HEK293 (cell line): ENCODE results near the gene TMEM151A.

ENCODE experiments used
- CTCF ChIA-PET: fragments of 350-600 bp; formaldehyde crosslinking; extraction: SDS; loops from one replicate; lab custom pipeline; 2021; ENCODE audit warnings: antibody characterized with exemption; lab: Yijun Ruan, JAX
- POLR2A ChIA-PET: fragments of 300-600 bp; formaldehyde crosslinking; extraction: SDS; loops from one replicate; lab custom pipeline; 2020; ENCODE audit warnings: antibody characterized with exemption, inconsistent platforms; lab: Yijun Ruan, JAX
- H3K27ac ChIP-seq: fragments of 200-500 bp; sonication (Bioruptor generic); 2 replicates; pipeline ENCODE4 v1.5.1; 2014; ENCODE audit warnings: low read depth, low read length, control low read depth, inconsistent platforms; ENCODE audit errors: extremely low read depth
- H3K36me3 ChIP-seq, 2 experiments: fragments of 200-500 bp in 1 of 2; sonication (Bioruptor generic) in 1 of 2; 1 replicate in 1 of 2; 2 replicates in 1 of 2; pipeline ENCODE4 v1.5.1; 2014 to 2017; ENCODE audit warnings: inconsistent platforms in 2 of 2, low read length in 2 of 2; ENCODE audit not compliant: control insufficient read depth in 2 of 2, insufficient read depth in 1 of 2
- H3K4me1 ChIP-seq: fragments of 200-500 bp; sonication (Bioruptor generic); 2 replicates; pipeline ENCODE4 v1.5.1; 2014; ENCODE audit warnings: mild to moderate bottlenecking, low read length, inconsistent platforms; ENCODE audit not compliant: control insufficient read depth, insufficient read depth
- H3K4me3 ChIP-seq: 2 replicates; pipeline ENCODE4 v1.5.1; 2011; ENCODE audit warnings: low read depth, mild to moderate bottlenecking, control low read depth, low read length, moderate library complexity
- H3K9me3 ChIP-seq: fragments of 200-500 bp; sonication (Bioruptor generic); 2 replicates; pipeline ENCODE4 v1.5.1; 2014; ENCODE audit warnings: low read depth, low read length, inconsistent platforms; ENCODE audit not compliant: control insufficient read depth, insufficient read depth
- EGR2 ChIP-seq: fragments of 450-650 bp; formaldehyde crosslinking; IDR thresholded peaks from 2 replicates; pipeline ENCODE4 v1.5.1; 2016; ENCODE audit warnings: low read depth, missing biosample characterization, missing genetic modification characterization
- GLIS1 ChIP-seq: fragments of 450-650 bp; formaldehyde crosslinking; IDR thresholded peaks from 2 replicates; pipeline ENCODE4 v1.5.1; 2016; ENCODE audit warnings: missing biosample characterization, missing genetic modification characterization
- GLIS2 ChIP-seq: fragments of 450-650 bp; formaldehyde crosslinking; IDR thresholded peaks from 2 replicates; pipeline ENCODE4 v1.5.1; 2016; ENCODE audit warnings: missing biosample characterization, missing genetic modification characterization
- IKZF3 ChIP-seq: fragments of 450-650 bp; IDR thresholded peaks from 2 replicates; pipeline ENCODE4 v1.5.0; 2018; ENCODE audit warnings: missing biosample characterization, mild to moderate bottlenecking, missing genetic modification characterization, moderate library complexity
- KLF9 ChIP-seq: fragments of 450-650 bp; formaldehyde crosslinking; IDR thresholded peaks from 2 replicates; pipeline ENCODE4 v1.5.1; 2016; ENCODE audit warnings: missing biosample characterization, missing genetic modification characterization, low read depth
- SP2 ChIP-seq: fragments of 450-650 bp; formaldehyde crosslinking; IDR thresholded peaks from 2 replicates; pipeline ENCODE4 v1.5.1; 2016; ENCODE audit warnings: missing biosample characterization, missing genetic modification characterization
- ZBTB20 ChIP-seq: fragments of 450-650 bp; formaldehyde crosslinking; IDR thresholded peaks from 2 replicates; pipeline ENCODE4 v1.5.1; 2016; ENCODE audit warnings: missing biosample characterization, missing genetic modification characterization
- ZBTB48 ChIP-seq: fragments of 450-650 bp; formaldehyde crosslinking; IDR thresholded peaks from 2 replicates; pipeline ENCODE4 v1.5.1; 2016; ENCODE audit warnings: missing biosample characterization, missing genetic modification characterization
- ZFHX2 ChIP-seq: fragments of 450-650 bp; formaldehyde crosslinking; conservative IDR thresholded peaks from 2 replicates; pipeline ENCODE4 v1.5.1; 2016; ENCODE audit warnings: missing biosample characterization, missing genetic modification characterization
- ZNF19 ChIP-seq: fragments of 450-650 bp; formaldehyde crosslinking; IDR thresholded peaks from 2 replicates; pipeline ENCODE4; 2016; ENCODE audit warnings: missing biosample characterization, missing genetic modification characterization, low read depth
- ZNF211 ChIP-seq: fragments of 450-650 bp; formaldehyde crosslinking; IDR thresholded peaks from 2 replicates; pipeline ENCODE4 v1.5.1; 2016; ENCODE audit warnings: low read depth, missing biosample characterization, missing genetic modification characterization
- ZNF335 ChIP-seq: fragments of 450-650 bp; formaldehyde crosslinking; conservative IDR thresholded peaks from 2 replicates; pipeline ENCODE4 v1.5.1; 2016; ENCODE audit warnings: missing biosample characterization, missing genetic modification characterization
- ZNF600 ChIP-seq: fragments of 450-650 bp; formaldehyde crosslinking; IDR thresholded peaks from 2 replicates; pipeline ENCODE4 v1.5.1; 2016; ENCODE audit warnings: missing biosample characterization, missing genetic modification characterization
- ZNF791 ChIP-seq: fragments of 450-650 bp; formaldehyde crosslinking; IDR thresholded peaks from 2 replicates; pipeline ENCODE4 v1.5.1; 2016; ENCODE audit warnings: missing biosample characterization, missing genetic modification characterization
- TF ChIP-seq, protein P1 (sequence below): fragments of 450-650 bp; formaldehyde crosslinking; optimal IDR thresholded peaks from 2 replicates; pipeline ENCODE3; 2016; ENCODE audit warnings: missing biosample characterization, mild to moderate bottlenecking, missing genetic modification characterization
- TF ChIP-seq, protein P2 (sequence below): fragments of 450-650 bp; formaldehyde crosslinking; IDR thresholded peaks from 2 replicates; pipeline ENCODE4 v1.5.1; 2016; ENCODE audit warnings: missing biosample characterization, missing genetic modification characterization
- TF ChIP-seq, protein P3 (sequence below): fragments of 450-650 bp; formaldehyde crosslinking; IDR thresholded peaks from 2 replicates; pipeline ENCODE4 v1.5.1; 2016; ENCODE audit warnings: missing biosample characterization, missing genetic modification characterization
- TF ChIP-seq, protein P4 (sequence below): fragments of 450-650 bp; formaldehyde crosslinking; IDR thresholded peaks from 2 replicates; pipeline ENCODE4 v1.5.1; 2017; ENCODE audit warnings: missing biosample characterization, missing genetic modification characterization

Gene TMEM151A

DNA sequence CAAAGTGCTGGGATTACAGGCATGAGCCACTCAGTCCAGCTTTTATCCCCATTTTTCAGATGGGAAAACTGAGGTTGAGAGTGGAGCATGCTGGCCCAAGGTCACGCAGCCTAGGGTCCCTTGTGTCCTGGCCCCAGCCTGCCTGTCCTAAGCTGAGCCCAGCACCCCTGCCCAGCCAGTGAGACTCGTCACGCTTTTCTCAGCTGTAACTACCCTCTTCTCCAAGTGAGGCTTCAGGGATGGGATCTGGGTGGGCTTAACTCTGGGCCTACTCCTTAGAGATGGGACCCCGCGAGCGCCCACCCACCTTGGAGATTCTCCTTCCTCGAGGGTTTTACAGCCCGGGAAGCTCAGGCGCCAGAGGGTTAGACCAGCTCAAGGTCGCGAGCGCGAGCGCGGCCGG lies 390 bp upstream of the TMEM151A start:
- CTCF ChIA-PET = interaction anchor here (0.6 to 1.3 kb wide), 6 partner anchors 11 to 387 kb away, joined by 3 to 9 read pairs (median 4); no protein-coding TSS in a partner anchor
- H3K9me3 ChIP-seq = no peaks in the 10 kb centered on the region
- H3K27ac ChIP-seq = no peak overlapping the region
- no peaks in the 10 kb centered on the region for H3K4me1 ChIP-seq
- H3K4me3 ChIP-seq = no peak overlapping the region
- TF ChIP-seq ZNF335 (tag by site-specific recombination) (peak; percentile 69), ZNF211 (tag by site-specific recombination) (no peak), ZBTB20 (tag by site-specific recombination) (no peak)
- TF ChIP-seq, protein P1, sequence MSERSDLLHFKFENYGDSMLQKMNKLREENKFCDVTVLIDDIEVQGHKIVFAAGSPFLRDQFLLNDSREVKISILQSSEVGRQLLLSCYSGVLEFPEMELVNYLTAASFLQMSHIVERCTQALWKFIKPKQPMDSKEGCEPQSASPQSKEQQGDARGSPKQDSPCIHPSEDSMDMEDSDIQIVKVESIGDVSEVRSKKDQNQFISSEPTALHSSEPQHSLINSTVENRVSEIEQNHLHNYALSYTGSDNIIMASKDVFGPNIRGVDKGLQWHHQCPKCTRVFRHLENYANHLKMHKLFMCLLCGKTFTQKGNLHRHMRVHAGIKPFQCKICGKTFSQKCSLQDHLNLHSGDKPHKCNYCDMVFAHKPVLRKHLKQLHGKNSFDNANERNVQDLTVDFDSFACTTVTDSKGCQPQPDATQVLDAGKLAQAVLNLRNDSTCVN (tag by site-specific recombination) = peak; percentile 21
- TF ChIP-seq, all 188 proteins: peak for 2
- peaks cover 0 to 6% of the 10 kb centered on the region in 2 experiments; a peak in 1 of 3 replicates for H3K36me3 ChIP-seq
- POLR2A ChIA-PET = interaction anchor here (0.9 to 1.1 kb wide), 2 partner anchors 9 to 403 kb away, joined by 3 to 4 read pairs; partner anchors contain the start of gene FIBP

DNA sequence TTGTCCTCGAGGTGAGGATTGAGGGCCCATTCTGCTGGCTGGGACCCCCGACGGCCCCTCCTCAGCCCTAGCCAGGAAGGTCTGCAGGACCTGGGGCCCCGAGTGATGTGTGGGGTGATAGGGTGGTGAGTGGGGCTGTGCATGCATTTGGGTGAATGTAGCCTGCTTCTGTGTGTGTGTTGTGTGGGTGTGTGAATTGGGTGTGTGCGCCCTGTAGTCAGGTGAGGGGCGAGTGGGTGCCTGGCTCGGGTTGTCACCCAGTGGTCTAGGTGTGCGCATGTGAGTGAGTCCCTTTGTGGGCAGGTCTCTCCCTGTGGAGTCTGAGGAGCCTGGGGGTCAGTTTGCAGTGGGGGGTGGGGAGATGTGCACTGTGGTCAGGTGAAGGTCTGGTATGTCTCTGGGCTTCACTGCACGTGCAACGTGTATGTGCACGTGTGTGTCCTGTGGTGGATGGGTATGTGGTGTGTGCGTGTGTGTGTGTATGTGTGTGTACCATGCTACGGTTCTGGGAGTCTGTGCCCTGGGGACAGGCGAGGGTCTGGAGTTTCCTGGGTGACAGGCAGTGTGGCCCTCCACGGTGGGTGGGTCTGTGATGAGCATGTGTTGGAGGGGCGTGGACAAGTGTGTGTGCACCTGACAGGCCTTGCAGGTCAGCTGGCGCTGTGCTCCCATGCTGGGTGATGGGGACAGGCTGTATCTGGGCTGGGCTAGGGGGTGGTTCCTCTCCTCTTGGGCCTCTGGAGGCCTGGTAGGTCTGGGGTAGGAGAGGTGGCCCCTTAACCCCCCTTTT lies 1.0 kb downstream of the TMEM151A start:
- TF ChIP-seq, protein P2, sequence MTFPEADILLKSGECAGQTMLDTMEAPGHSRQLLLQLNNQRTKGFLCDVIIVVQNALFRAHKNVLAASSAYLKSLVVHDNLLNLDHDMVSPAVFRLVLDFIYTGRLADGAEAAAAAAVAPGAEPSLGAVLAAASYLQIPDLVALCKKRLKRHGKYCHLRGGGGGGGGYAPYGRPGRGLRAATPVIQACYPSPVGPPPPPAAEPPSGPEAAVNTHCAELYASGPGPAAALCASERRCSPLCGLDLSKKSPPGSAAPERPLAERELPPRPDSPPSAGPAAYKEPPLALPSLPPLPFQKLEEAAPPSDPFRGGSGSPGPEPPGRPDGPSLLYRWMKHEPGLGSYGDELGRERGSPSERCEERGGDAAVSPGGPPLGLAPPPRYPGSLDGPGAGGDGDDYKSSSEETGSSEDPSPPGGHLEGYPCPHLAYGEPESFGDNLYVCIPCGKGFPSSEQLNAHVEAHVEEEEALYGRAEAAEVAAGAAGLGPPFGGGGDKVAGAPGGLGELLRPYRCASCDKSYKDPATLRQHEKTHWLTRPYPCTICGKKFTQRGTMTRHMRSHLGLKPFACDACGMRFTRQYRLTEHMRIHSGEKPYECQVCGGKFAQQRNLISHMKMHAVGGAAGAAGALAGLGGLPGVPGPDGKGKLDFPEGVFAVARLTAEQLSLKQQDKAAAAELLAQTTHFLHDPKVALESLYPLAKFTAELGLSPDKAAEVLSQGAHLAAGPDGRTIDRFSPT (tag by site-specific recombination) = 0 out of 2 replicates have a peak, but pooled peaks have one; percentile 9
- TF ChIP-seq IKZF3 (tag by site-specific recombination) (no peak), GLIS1 (tag by site-specific recombination) (peak; percentile 19; the same call in 1 of the 2 replicates), GLIS2 (peak; percentile 36; the same call in 1 of the 2 replicates), ZNF335 (tag by site-specific recombination) (peak; percentile 30; the same call in 1 of the 2 replicates), SP2 (tag by site-specific recombination) (peak; percentile 21; the same call in 1 of the 2 replicates), ZFHX2 (tag by site-specific recombination) (peak; percentile 88), ZNF211 (tag by site-specific recombination) (no peak), ZNF791 (tag by site-specific recombination) (no peak), ZNF600 (tag by site-specific recombination) (0 out of 2 replicates have a peak, but pooled peaks have one; percentile 28), EGR2 (tag by site-specific recombination) (peak; percentile 88), ZBTB48 (no peak; the same call in 1 of the 2 replicates), ZNF19 (tag by site-specific recombination) (no peak), KLF9 (tag by site-specific recombination) (peak; percentile 31; the same call in 1 of the 2 replicates)
- TF ChIP-seq, protein P3, sequence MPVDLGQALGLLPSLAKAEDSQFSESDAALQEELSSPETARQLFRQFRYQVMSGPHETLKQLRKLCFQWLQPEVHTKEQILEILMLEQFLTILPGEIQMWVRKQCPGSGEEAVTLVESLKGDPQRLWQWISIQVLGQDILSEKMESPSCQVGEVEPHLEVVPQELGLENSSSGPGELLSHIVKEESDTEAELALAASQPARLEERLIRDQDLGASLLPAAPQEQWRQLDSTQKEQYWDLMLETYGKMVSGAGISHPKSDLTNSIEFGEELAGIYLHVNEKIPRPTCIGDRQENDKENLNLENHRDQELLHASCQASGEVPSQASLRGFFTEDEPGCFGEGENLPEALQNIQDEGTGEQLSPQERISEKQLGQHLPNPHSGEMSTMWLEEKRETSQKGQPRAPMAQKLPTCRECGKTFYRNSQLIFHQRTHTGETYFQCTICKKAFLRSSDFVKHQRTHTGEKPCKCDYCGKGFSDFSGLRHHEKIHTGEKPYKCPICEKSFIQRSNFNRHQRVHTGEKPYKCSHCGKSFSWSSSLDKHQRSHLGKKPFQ = peak; percentile 91
- TF ChIP-seq, protein P4, sequence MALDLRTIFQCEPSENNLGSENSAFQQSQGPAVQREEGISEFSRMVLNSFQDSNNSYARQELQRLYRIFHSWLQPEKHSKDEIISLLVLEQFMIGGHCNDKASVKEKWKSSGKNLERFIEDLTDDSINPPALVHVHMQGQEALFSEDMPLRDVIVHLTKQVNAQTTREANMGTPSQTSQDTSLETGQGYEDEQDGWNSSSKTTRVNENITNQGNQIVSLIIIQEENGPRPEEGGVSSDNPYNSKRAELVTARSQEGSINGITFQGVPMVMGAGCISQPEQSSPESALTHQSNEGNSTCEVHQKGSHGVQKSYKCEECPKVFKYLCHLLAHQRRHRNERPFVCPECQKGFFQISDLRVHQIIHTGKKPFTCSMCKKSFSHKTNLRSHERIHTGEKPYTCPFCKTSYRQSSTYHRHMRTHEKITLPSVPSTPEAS (tag by site-specific recombination) = peak; percentile 79
- H3K4me3 ChIP-seq = no peak overlapping the region
- no peaks in the 10 kb centered on the region for H3K4me1 ChIP-seq
- no peak overlapping the region for H3K27ac ChIP-seq
- CTCF ChIA-PET = interaction anchor here (0.5 kb wide), 1 partner anchor 19 kb away, joined by 4 read pairs; no protein-coding TSS in a partner anchor
- no peaks in the 10 kb centered on the region for H3K9me3 ChIP-seq
- POLR2A ChIA-PET = no interaction called here
- H3K36me3 ChIP-seq = no peaks in the 10 kb centered on the region
